Measurements from ENCODE around the gene C20orf173. TPM values are rescaled to one million over a fixed set of nuclear protein-coding genes. Genes with fewer than 3 reads are reported as not detected.

C20orf173 gene
- total RNA-seq, 2 experiments from 2014 or later: not detected

Other genes with a start within 250 kb of the C20orf173 start
- gene EIF6, start 244.9 kb downstream of the C20orf173 start, total RNA-seq: 10 to 100 TPM; 93.0 to 94.7 TPM
- not detected for gene FAM83C, start 237.2 kb downstream of the C20orf173 start, total RNA-seq
- gene UQCC1, start 117.7 kb downstream of the C20orf173 start, total RNA-seq: 10 to 100 TPM; 47.4 to 48.5 TPM
- not detected for gene GDF5, start 91.4 kb downstream of the C20orf173 start, total RNA-seq
- gene CEP250, start 74.1 kb downstream of the C20orf173 start, total RNA-seq: 10 to 100 TPM; 43.4 to 46.9 TPM
- 100 to 1,000 TPM; 107 to 113 TPM for gene ERGIC3, start 12.4 kb upstream of the C20orf173 start, total RNA-seq
- 1 to 10 TPM; 2.9 to 3.6 TPM for gene SPAG4, start 86.2 kb upstream of the C20orf173 start, total RNA-seq
- gene CPNE1, start 135.2 kb upstream of the C20orf173 start, total RNA-seq: 100 to 1,000 TPM; 261 to 281 TPM
- 100 to 1,000 TPM; 106 to 110 TPM for gene RBM12, start 135.2 kb upstream of the C20orf173 start, total RNA-seq
- 10 to 100 TPM; 33.6 to 38.1 TPM for gene NFS1, start 169.7 kb upstream of the C20orf173 start, total RNA-seq
- gene ROMO1, start 169.8 kb upstream of the C20orf173 start, total RNA-seq: 100 to 1,000 TPM; 120 to 134 TPM
- gene RBM39, start 212.6 kb upstream of the C20orf173 start, total RNA-seq: 100 to 1,000 TPM; 297 to 304 TPM
- gene PHF20, start 242.4 kb upstream of the C20orf173 start, total RNA-seq: 10 to 100 TPM; 39.8 to 46.0 TPM